Erythroblast (primary cell): ENCODE data around the gene PRKAR1B.

Experiments
- GATA1 ChIP-seq: IDR thresholded peaks from 2 replicates; pipeline ENCODE4 v1.6.1; 2011; ENCODE audit warnings: low read depth, mild to moderate bottlenecking, control low read depth, low read length, moderate library complexity
- POLR2A ChIP-seq: IDR thresholded peaks from 2 replicates; pipeline ENCODE4 v1.6.1; 2011; ENCODE audit warnings: mild to moderate bottlenecking, low read length

- no peak for TF ChIP-seq POLR2A
- no peak for TF ChIP-seq GATA1
Observed at GRCh38 chr7:501526-501925, 225.6 kb downstream of the PRKAR1B start.
